H1 (cell line): ENCODE data around the gene ANKLE1. TPM values are rescaled to one million over a fixed set of nuclear protein-coding genes. Genes with fewer than 3 reads are reported as not detected.

Experiments
- CTCF ChIA-PET: fragments of 300-600 bp; sonication (Branson Sonifier 250); formaldehyde crosslinking; loops from one replicate; lab custom pipeline; 2021; ENCODE audit not compliant: partially characterized antibody; lab: Charles Lee
- POLR2A ChIA-PET: fragments of 300-600 bp; sonication (Branson Sonifier 250); formaldehyde crosslinking; loops from one replicate; lab custom pipeline; 2021; ENCODE audit warnings: inconsistent platforms; ENCODE audit not compliant: partially characterized antibody; lab: Charles Lee
- DNase-seq, 2 experiments: peaks; one replicate each; pipeline versions ENCODE4 v3.0.0 to v3.0.0-alpha.2; 2010 to 2022; ENCODE audit warnings: low spot score in 2 of 2, low read depth in 1 of 2, mixed read lengths in 1 of 2
- FAIRE-seq: peaks from 2 replicates; lab custom pipeline; 2011; peaks lifted over from hg19 to GRCh38; lab: Jason Lieb, UNC
- H2AFZ ChIP-seq: 2 replicates; pipeline ENCODE4 v1.8.1; 2012; ENCODE audit warnings: low read length, inconsistent platforms
- H2AK5ac ChIP-seq: 2 replicates; pipeline ENCODE4 v1.6.1; 2013; ENCODE audit warnings: low read depth, low read length
- H2BK120ac ChIP-seq: replicated peaks from 2 replicates; pipeline ENCODE3; 2013; ENCODE audit warnings: low read depth, low read length, inconsistent platforms
- H2BK12ac ChIP-seq: 2 replicates; pipeline ENCODE4 v1.6.1; 2013; ENCODE audit warnings: low read depth, low read length
- H2BK15ac ChIP-seq: 2 replicates; pipeline ENCODE4 v1.6.1; 2013; ENCODE audit warnings: low read length
- H2BK20ac ChIP-seq: 2 replicates; pipeline ENCODE4 v1.6.1; 2013; ENCODE audit warnings: low read length
- H2BK5ac ChIP-seq: 2 replicates; pipeline ENCODE4 v1.6.1; 2013; ENCODE audit warnings: low read depth, low read length
- H3K14ac ChIP-seq: 2 replicates; pipeline ENCODE4 v1.6.1; 2013; ENCODE audit warnings: inconsistent platforms; ENCODE audit not compliant: insufficient read length
- H3K18ac ChIP-seq: 2 replicates; pipeline ENCODE4 v1.6.1; 2013; ENCODE audit warnings: low read length; ENCODE audit errors: extremely low read depth
- H3K23ac ChIP-seq: 2 replicates; pipeline ENCODE4 v1.6.1; 2013; ENCODE audit warnings: inconsistent platforms; ENCODE audit not compliant: insufficient read length
- H3K23me2 ChIP-seq: 2 replicates; pipeline ENCODE4 v1.6.1; 2013; ENCODE audit warnings: low read depth, low read length
- H3K27ac ChIP-seq: 2 replicates; pipeline ENCODE4 v1.6.1; 2011; ENCODE audit warnings: low read depth, low read length, inconsistent platforms
- H3K27me3 ChIP-seq, 4 experiments: replicated peaks in 1 of 4; 1 replicate in 1 of 4; 2 replicates in 3 of 4; pipeline versions ENCODE4 v1.6.1 to v1.8.1; 2011 to 2013; ENCODE audit warnings: low read length in 3 of 4, mild to moderate bottlenecking in 3 of 4, inconsistent platforms in 2 of 4, mixed read lengths in 2 of 4, moderate library complexity in 1 of 4; ENCODE audit not compliant: control insufficient read depth in 3 of 4, insufficient read depth in 3 of 4; ENCODE audit errors: extremely low read depth in 1 of 4
- H3K36me3 ChIP-seq, 4 experiments: 2 replicates each; pipeline versions ENCODE4 v1.6.1 to v1.8.1; 2011 to 2013; ENCODE audit warnings: mild to moderate bottlenecking in 4 of 4, low read length in 3 of 4, moderate library complexity in 2 of 4, control low read depth in 1 of 4, inconsistent platforms in 1 of 4; ENCODE audit not compliant: insufficient read depth in 4 of 4, control insufficient read depth in 2 of 4
- H3K4ac ChIP-seq: replicated peaks from 2 replicates; pipeline ENCODE3; 2013; ENCODE audit warnings: low read length, low read depth, mixed read lengths, inconsistent platforms; ENCODE audit not compliant: insufficient read length
- H3K4me1 ChIP-seq, 4 experiments: replicated peaks in 1 of 4; 1 replicate in 1 of 4; 2 replicates in 3 of 4; pipeline versions ENCODE4 v1.6.1 to v1.8.1; 2011 to 2013; ENCODE audit warnings: low read length in 3 of 4, inconsistent platforms in 2 of 4, mixed read lengths in 1 of 4; ENCODE audit not compliant: insufficient read depth in 4 of 4, control insufficient read depth in 3 of 4
- H3K4me2 ChIP-seq, 2 experiments: 2 replicates each; pipeline versions ENCODE4 v1.6.1 to v1.8.1; 2011 to 2013; ENCODE audit warnings: low read depth in 2 of 2, low read length in 2 of 2, control low read depth in 1 of 2, inconsistent platforms in 1 of 2, mild to moderate bottlenecking in 1 of 2; ENCODE audit not compliant: insufficient read depth in 1 of 2
- H3K4me3 ChIP-seq, 4 experiments: fragments of 200-600, 300-600 bp in 1 of 4; sonication (generic), shearing (Covaris generic), sonication (Bioruptor Twin) in 1 of 4; 2 replicates each; pipeline versions ENCODE4 v1.5.1 to v1.8.1; 2011 to 2016; ENCODE audit warnings: low read length in 4 of 4, low read depth in 3 of 4, control low read depth in 2 of 4, inconsistent platforms in 2 of 4, mild to moderate bottlenecking in 2 of 4, mixed read lengths in 1 of 4, moderate library complexity in 1 of 4; ENCODE audit not compliant: insufficient read depth in 2 of 4; ENCODE audit errors: extremely low read depth in 1 of 4
- H3K56ac ChIP-seq: replicated peaks from 2 replicates; pipeline ENCODE3; 2013; ENCODE audit warnings: low read depth, mild to moderate bottlenecking, mixed read lengths, low read length, inconsistent platforms; ENCODE audit not compliant: insufficient read length
- H3K79me1 ChIP-seq: 2 replicates; pipeline ENCODE4 v1.6.1; 2013; ENCODE audit warnings: low read depth, low read length, control low read depth
- H3K79me2 ChIP-seq, 2 experiments: 2 replicates each; pipeline versions ENCODE4 v1.6.1 to v1.8.1; 2012 to 2013; ENCODE audit warnings: low read length in 2 of 2, mild to moderate bottlenecking in 2 of 2, inconsistent platforms in 1 of 2; ENCODE audit not compliant: insufficient read depth in 2 of 2, control insufficient read depth in 1 of 2
- H3K9ac ChIP-seq, 4 experiments: replicated peaks in 1 of 4; 1 replicate in 1 of 4; 2 replicates in 3 of 4; pipeline versions ENCODE4 v1.6.1 to v1.8.1; 2011 to 2013; ENCODE audit warnings: low read depth in 3 of 4, low read length in 3 of 4, control low read depth in 2 of 4, mild to moderate bottlenecking in 2 of 4, moderate library complexity in 2 of 4, inconsistent platforms in 1 of 4; ENCODE audit errors: extremely low read depth in 1 of 4
- H3K9me3 ChIP-seq, 2 experiments: 2 replicates each; pipeline versions ENCODE4 v1.6.1 to v1.8.1; 2012 to 2013; ENCODE audit warnings: mild to moderate bottlenecking in 2 of 2, moderate library complexity in 2 of 2, control low read depth in 1 of 2, inconsistent platforms in 1 of 2, low read depth in 1 of 2, low read length in 1 of 2, mixed read lengths in 1 of 2; ENCODE audit not compliant: insufficient read depth in 2 of 2
- H4K20me1 ChIP-seq, 2 experiments: replicated peaks in 1 of 2; 2 replicates each; pipeline versions ENCODE3 to v1.8.1; 2011 to 2013; ENCODE audit warnings: inconsistent platforms in 2 of 2, low read length in 2 of 2, mild to moderate bottlenecking in 1 of 2; ENCODE audit not compliant: insufficient read depth in 2 of 2, control insufficient read depth in 1 of 2
- H4K5ac ChIP-seq: 2 replicates; pipeline ENCODE4 v1.6.1; 2013; ENCODE audit warnings: low read length, low read depth, mixed read lengths, inconsistent platforms; ENCODE audit not compliant: insufficient read length
- H4K8ac ChIP-seq: 2 replicates; pipeline ENCODE4 v1.8.0; 2013; ENCODE audit warnings: mild to moderate bottlenecking, moderate library complexity, low read length, inconsistent platforms; ENCODE audit not compliant: insufficient read depth; ENCODE audit errors: extremely low read depth
- H4K91ac ChIP-seq: replicated peaks from 2 replicates; pipeline ENCODE3; 2013; ENCODE audit warnings: low read length, mixed read lengths, inconsistent platforms; ENCODE audit not compliant: insufficient read length
- BACH1 ChIP-seq: IDR thresholded peaks from 2 replicates; pipeline ENCODE4 v1.6.1; 2012; ENCODE audit warnings: low read length, improper control_type of control experiment
- CBX5 ChIP-seq: fragments of 300-800, 300-1000 bp; sonication (generic); IDR thresholded peaks from 2 replicates; pipeline ENCODE4 v1.7.1; 2016; ENCODE audit warnings: antibody characterized with exemption, low read length, low read depth
- CEBPB ChIP-seq: IDR thresholded peaks from 2 replicates; pipeline ENCODE4 v1.6.1; 2012; ENCODE audit warnings: low read depth, low read length
- CREB1 ChIP-seq: IDR thresholded peaks from 2 replicates; pipeline ENCODE4 v1.6.1; 2012; ENCODE audit warnings: inconsistent platforms
- CTBP2 ChIP-seq: IDR thresholded peaks from 2 replicates; pipeline ENCODE4 v1.7.0; 2011; ENCODE audit warnings: borderline replicate concordance, mild to moderate bottlenecking, moderate library complexity, mixed read lengths, low read length; ENCODE audit not compliant: insufficient read depth, insufficient read length
- GABPA ChIP-seq: IDR thresholded peaks from 2 replicates; pipeline ENCODE4 v1.6.1; 2011; ENCODE audit warnings: mild to moderate bottlenecking, low read length, moderate library complexity, borderline replicate concordance; ENCODE audit not compliant: insufficient read depth
- JUND ChIP-seq: IDR thresholded peaks from 2 replicates; pipeline ENCODE4 v1.6.1; 2011; ENCODE audit warnings: mild to moderate bottlenecking, improper control_type of control experiment, low read length
- KDM4A ChIP-seq: IDR thresholded peaks from one replicate; pipeline ENCODE4 v1.7.1; 2012; ENCODE audit warnings: low read depth, mild to moderate bottlenecking, moderate library complexity, low read length, inconsistent platforms; ENCODE audit not compliant: severe bottlenecking
- PHF8 ChIP-seq: fragments of 200-600 bp; sonication (generic); conservative IDR thresholded peaks from 2 replicates; pipeline ENCODE4 v1.7.1; 2012; ENCODE audit warnings: low read depth, mild to moderate bottlenecking, inconsistent platforms, low read length, moderate library complexity
- RAD21 ChIP-seq, 2 experiments: IDR thresholded peaks in 1 of 2; conservative IDR thresholded peaks in 1 of 2; 2 replicates each; pipeline ENCODE4 v1.6.1; 2011; ENCODE audit warnings: low read depth in 2 of 2, low read length in 2 of 2, improper control_type of control experiment in 1 of 2, inconsistent platforms in 1 of 2, mild to moderate bottlenecking in 1 of 2, moderate library complexity in 1 of 2
- RNF2 ChIP-seq: fragments of 200-900, 300-1000 bp; sonication (generic); IDR thresholded peaks from 2 replicates; pipeline ENCODE4 v1.7.1; 2016; ENCODE audit warnings: borderline replicate concordance, low read depth, mild to moderate bottlenecking, antibody characterized with exemption, low read length; ENCODE audit not compliant: poor library complexity, severe bottlenecking; ENCODE audit errors: missing control alignments
- SP2 ChIP-seq: IDR thresholded peaks from 2 replicates; pipeline ENCODE4 v1.6.1; 2012; ENCODE audit warnings: mild to moderate bottlenecking, low read length, inconsistent platforms
- YY1 ChIP-seq: IDR thresholded peaks from 2 replicates; pipeline ENCODE4 v1.6.1; 2011; ENCODE audit warnings: low read depth, mild to moderate bottlenecking, low read length
- ZNF274 ChIP-seq: IDR thresholded peaks from 2 replicates; pipeline ENCODE4 v1.7.0; 2012; ENCODE audit warnings: low read length, borderline replicate concordance; ENCODE audit errors: extremely low read depth
- WGBS, 2 experiments: shearing (Covaris generic) in 1 of 2; methylation state at CpG; one replicate each; pipeline versions ENCODE4 v1.1.6 to v1.1.7; 2013 to 2015; ENCODE audit warnings: low lambda C conversion rate in 2 of 2, mixed read lengths in 2 of 2, inconsistent platforms in 1 of 2, low coverage in 1 of 2, missing lambda C conversion rate in 1 of 2; ENCODE audit not compliant: insufficient replicate concordance in 2 of 2, insufficient coverage in 1 of 2, insufficient read length in 1 of 2; ENCODE audit errors: extremely low coverage in 1 of 2, missing lambda C conversion rate in 1 of 2; 5-methylcytosine and 5-hydroxymethylcytosine counted together
- polyA plus RNA-seq, 7 experiments: library from polyadenylated mRNA; depleted of rRNA in 3 of 7; stranded (reverse) in 5 of 7; unstranded in 2 of 7; fragments of >200 nt in 5 of 7; fragments of 200-250 nt in 2 of 7; gene quantifications; 1 replicate in 5 of 7; 2 replicates in 1 of 7; 4 replicates in 1 of 7; pipeline versions ENCODE4 v1.2.1 to v1.2.3, GENCODE V29; 2011 to 2013; ENCODE audit warnings: missing spikeins in 2 of 7, mixed read lengths in 2 of 7
- total RNA-seq: library from RNA; stranded (reverse); fragmentation: NEBNext Ultra II Directional; extraction: Animal tissue kit (Norgen Biotek cat#: 25700); gene quantifications from 2 replicates; pipeline ENCODE4 v1.2.1, GENCODE V29; 2021

ANKLE1 gene
- total and polyA plus RNA-seq, 2 of the 8 experiments (the other 6 are each of a cell fraction or from before 2014, with no cell fraction given), result 6.1 to 9.6 TPM

GRCh38 chr19:17303940-17304267, 22.2 kb downstream of the ANKLE1 start:
- peak overlapping the region; percentile 91 for H3K18ac ChIP-seq
- no peak overlapping the region for H4K91ac ChIP-seq
- peaks cover 7% of the 10 kb centered on the region for H3K23me2 ChIP-seq
- peaks cover 0 to 9% (median 0%) of the 10 kb centered on the region in 4 experiments; a peak in 2 of 8 replicates for H3K36me3 ChIP-seq
- no peak overlapping the region for H3K56ac ChIP-seq
- WGBS, 2 experiments, result 78% methylated on average over 8 of the region's 12 CpGs; no CpG with 5 or more reads in 1 of the 2 experiments
- no peak overlapping the region for H2BK120ac ChIP-seq
- H3K4ac ChIP-seq, result no peak overlapping the region
- H2BK20ac ChIP-seq, result no peak overlapping the region
- no peak overlapping the region for H2AFZ ChIP-seq
- H3K14ac ChIP-seq, result no peak overlapping the region
- no peaks in the 10 kb centered on the region for H3K27me3 ChIP-seq
- no peak for FAIRE-seq
- H3K4me1 ChIP-seq, result peaks cover 12 to 21% (median 14%) of the 10 kb centered on the region in 4 experiments
- H3K4me3 ChIP-seq, result peak overlapping the region in 1 of 4 experiments; percentile 47; a peak in 2 of 8 replicates
- CTCF ChIA-PET, result interaction anchor here (0.6 to 3.0 kb wide), 10 partner anchors 12 to 775 kb away, joined by 3 to 29 read pairs (median 3); no protein-coding TSS in a partner anchor
- no peak for DNase-seq
- no peak overlapping the region for H2BK12ac ChIP-seq
- H3K79me1 ChIP-seq, result peaks cover 4% of the 10 kb centered on the region
- POLR2A ChIA-PET, result interaction anchor here (1.1 to 18.5 kb wide), 5 partner anchors 13 to 89 kb away, joined by 3 to 329 read pairs (median 5); partner anchors contain the start of genes ANO8, BABAM1 and USE1
- peak overlapping the region; percentile 57 to 82 for H3K4me2 ChIP-seq
- H4K8ac ChIP-seq, result no peak overlapping the region
- no peak overlapping the region for H3K9ac ChIP-seq
- H3K79me2 ChIP-seq, result peaks cover 0 to 4% of the 10 kb centered on the region in 2 experiments; a peak in 1 of 4 replicates
- H2AK5ac ChIP-seq, result 0 out of 2 replicates have a peak overlapping the region, but pooled peaks have one; percentile 53
- no peaks in the 10 kb centered on the region for H3K9me3 ChIP-seq
- H4K5ac ChIP-seq, result no peak overlapping the region
- H3K23ac ChIP-seq, result no peak overlapping the region
- no peak overlapping the region for H2BK5ac ChIP-seq
- no peak overlapping the region for H3K27ac ChIP-seq
- peaks cover 1 to 8% of the 10 kb centered on the region in 2 experiments for H4K20me1 ChIP-seq
- H2BK15ac ChIP-seq, result peak overlapping the region; percentile 81; the same call in 1 of the 2 replicates
- no peak for TF ChIP-seq RNF2
- no peak for TF ChIP-seq GABPA
- TF ChIP-seq BACH1, result no peak
- TF ChIP-seq PHF8, result no peak
- no peak for TF ChIP-seq JUND
- TF ChIP-seq YY1, result no peak
- TF ChIP-seq CTBP2, result no peak
- no peak for TF ChIP-seq CREB1
- TF ChIP-seq RAD21 (IDR thresholded peaks at IDR 0.05 in 1 of 2, conservative IDR thresholded peaks at IDR 0.05 in 1 of 2; ENCODE audit: low read depth in 2 of 2, low read length in 2 of 2), result no peak
- TF ChIP-seq KDM4A, result no peak
- no peak for TF ChIP-seq CEBPB
- no peak for TF ChIP-seq SP2
- TF ChIP-seq ZNF274, result no peak
- no peak for TF ChIP-seq CBX5
